H9 (cell line): ENCODE data around the gene CACNG8. TPM values are rescaled to one million over a fixed set of nuclear protein-coding genes. Genes with fewer than 3 reads are reported as not detected.
A peak's percentile ranks its signal among the peaks of the same experiment; 100 is the strongest.

Experiments
- DNase-seq: peaks from one replicate; pipeline ENCODE4 v3.0.0-alpha.2; 2017
- H2AFZ ChIP-seq: one replicate; pipeline ENCODE4 v1.6.1; 2013; ENCODE audit warnings: mild to moderate bottlenecking, low read length, control low read depth, moderate library complexity
- H2AK5ac ChIP-seq: 2 replicates; pipeline ENCODE4 v1.6.1; 2013; ENCODE audit warnings: low read length, control low read depth, mixed read lengths; ENCODE audit not compliant: insufficient read length
- H2BK120ac ChIP-seq: one replicate; pipeline ENCODE4 v1.6.1; 2013; ENCODE audit warnings: low read depth, mild to moderate bottlenecking, low read length, control low read depth, inconsistent platforms; ENCODE audit not compliant: poor library complexity, severe bottlenecking
- H2BK12ac ChIP-seq: 2 replicates; pipeline ENCODE4 v1.6.1; 2013; ENCODE audit warnings: low read length, control low read depth, mixed read lengths, low read depth; ENCODE audit not compliant: insufficient read length
- H2BK15ac ChIP-seq: 2 replicates; pipeline ENCODE4 v1.6.1; 2013; ENCODE audit warnings: low read depth, low read length, control low read depth
- H2BK20ac ChIP-seq: one replicate; pipeline ENCODE4 v1.6.1; 2013; ENCODE audit warnings: low read depth, mild to moderate bottlenecking, low read length, control low read depth, inconsistent platforms; ENCODE audit not compliant: poor library complexity, severe bottlenecking
- H2BK5ac ChIP-seq: 2 replicates; pipeline ENCODE4 v1.6.1; 2013; ENCODE audit warnings: low read length, control low read depth, mixed read lengths; ENCODE audit not compliant: insufficient read length
- H3K14ac ChIP-seq: 2 replicates; pipeline ENCODE4 v1.6.1; 2013; ENCODE audit warnings: low read length, control low read depth; ENCODE audit not compliant: insufficient read depth
- H3K18ac ChIP-seq: 2 replicates; pipeline ENCODE4 v1.6.1; 2013; ENCODE audit warnings: low read depth, mild to moderate bottlenecking, mixed read lengths, low read length, control low read depth; ENCODE audit not compliant: insufficient read length
- H3K23ac ChIP-seq: 2 replicates; pipeline ENCODE4 v1.6.1; 2013; ENCODE audit warnings: low read length, control low read depth, mixed read lengths, low read depth; ENCODE audit not compliant: insufficient read length
- H3K23me2 ChIP-seq: 2 replicates; pipeline ENCODE4 v1.6.1; 2013; ENCODE audit warnings: low read depth, mild to moderate bottlenecking, mixed read lengths, low read length, control low read depth; ENCODE audit not compliant: insufficient read length, poor library complexity, severe bottlenecking
- H3K27ac ChIP-seq: 2 replicates; pipeline ENCODE4 v1.5.1; 2013; ENCODE audit warnings: low read length, control low read depth, mixed read lengths, low read depth; ENCODE audit not compliant: insufficient read length
- H3K27me3 ChIP-seq: 2 replicates; pipeline ENCODE4 v1.6.1; 2013; ENCODE audit warnings: low read length, control low read depth, inconsistent platforms; ENCODE audit not compliant: insufficient read depth
- H3K4ac ChIP-seq: 2 replicates; pipeline ENCODE4 v1.6.1; 2013; ENCODE audit warnings: low read depth, mild to moderate bottlenecking, control low read depth, inconsistent platforms, low read length, moderate library complexity
- H3K4me1 ChIP-seq: 2 replicates; pipeline ENCODE4 v1.6.1; 2013; ENCODE audit warnings: low read length, control low read depth, inconsistent platforms; ENCODE audit not compliant: insufficient read depth
- H3K4me2 ChIP-seq: 2 replicates; pipeline ENCODE4 v1.6.1; 2013; ENCODE audit warnings: low read length, control low read depth, mixed read lengths; ENCODE audit not compliant: insufficient read length, insufficient read depth
- H3K56ac ChIP-seq: 2 replicates; pipeline ENCODE4 v1.6.1; 2013; ENCODE audit warnings: low read depth, mild to moderate bottlenecking, mixed read lengths, low read length, control low read depth; ENCODE audit not compliant: insufficient read length
- H3K79me1 ChIP-seq: 2 replicates; pipeline ENCODE4 v1.6.1; 2013; ENCODE audit warnings: low read depth, mild to moderate bottlenecking, moderate library complexity, low read length, control low read depth, inconsistent platforms; ENCODE audit not compliant: insufficient read depth, poor library complexity, severe bottlenecking
- H3K79me2 ChIP-seq: 2 replicates; pipeline ENCODE4 v1.6.1; 2013; ENCODE audit warnings: low read length, control low read depth, inconsistent platforms; ENCODE audit not compliant: insufficient read depth
- H3K9ac ChIP-seq: 2 replicates; pipeline ENCODE4 v1.6.1; 2013; ENCODE audit warnings: low read length, control low read depth, mixed read lengths; ENCODE audit not compliant: insufficient read length; ENCODE audit errors: extremely low read depth
- H3K9me3 ChIP-seq: one replicate; pipeline ENCODE4 v1.6.1; 2013; ENCODE audit warnings: low read depth, low read length, inconsistent platforms; ENCODE audit not compliant: control insufficient read depth
- H3T11ph ChIP-seq: one replicate; pipeline ENCODE4 v1.6.1; 2013; ENCODE audit warnings: mild to moderate bottlenecking, low read length, control low read depth, inconsistent platforms
- H4K20me1 ChIP-seq: one replicate; pipeline ENCODE4 v1.6.1; 2013; ENCODE audit not compliant: control insufficient read depth, insufficient read length, insufficient read depth
- H4K5ac ChIP-seq: 2 replicates; pipeline ENCODE4 v1.6.1; 2013; ENCODE audit warnings: low read depth, mild to moderate bottlenecking, mixed read lengths, low read length, control low read depth; ENCODE audit not compliant: insufficient read length
- H4K8ac ChIP-seq: replicated peaks from 2 replicates; pipeline ENCODE4 v1.6.1; 2013; ENCODE audit warnings: low read length, control low read depth, mixed read lengths, low read depth; ENCODE audit not compliant: insufficient read length
- H4K91ac ChIP-seq: 2 replicates; pipeline ENCODE4 v1.6.1; 2013; ENCODE audit warnings: low read depth, mild to moderate bottlenecking, moderate library complexity, mixed read lengths, low read length, control low read depth; ENCODE audit not compliant: insufficient read length
- H3K27ac Mint-ChIP-seq, 3 experiments: 2 replicates in 2 of 3; 3 replicates in 1 of 3; pipeline ENCODE4 v1.8.0; 2020 to 2021; ENCODE audit warnings: mixed read lengths in 3 of 3, mild to moderate bottlenecking in 1 of 3, moderate library complexity in 1 of 3
- H3K27me3 Mint-ChIP-seq: 2 replicates; pipeline ENCODE4 v1.8.0; 2021; ENCODE audit warnings: low read depth, mild to moderate bottlenecking, moderate library complexity, mixed read lengths
- H3K36me3 Mint-ChIP-seq, 3 experiments: 2 replicates in 2 of 3; 3 replicates in 1 of 3; pipeline ENCODE4 v1.8.0; 2020 to 2021; ENCODE audit warnings: low read depth in 3 of 3, mixed read lengths in 3 of 3; ENCODE audit not compliant: insufficient read depth in 1 of 3
- H3K4me1 Mint-ChIP-seq, 2 experiments: 2 replicates each; pipeline ENCODE4 v1.8.0; 2020; ENCODE audit warnings: mixed read lengths in 2 of 2
- H3K4me3 Mint-ChIP-seq, 2 experiments: 2 replicates in 1 of 2; 3 replicates in 1 of 2; pipeline ENCODE4 v1.8.0; 2020 to 2021; ENCODE audit warnings: mild to moderate bottlenecking in 2 of 2, mixed read lengths in 2 of 2, moderate library complexity in 1 of 2
- H3K9me3 Mint-ChIP-seq, 2 experiments: 2 replicates in 1 of 2; 3 replicates in 1 of 2; pipeline ENCODE4 v1.8.0; 2020; ENCODE audit warnings: mild to moderate bottlenecking in 2 of 2, mixed read lengths in 2 of 2, moderate library complexity in 1 of 2
- WGBS: extraction: QIAGEN DNeasy Blood & Tissue Kit; methylation state at CpG from one replicate; pipeline ENCODE4 v1.1.7; 2013; ENCODE audit warnings: missing lambda C conversion rate, low lambda C conversion rate, mixed read lengths; ENCODE audit not compliant: insufficient read length; ENCODE audit errors: extremely low coverage; 5-methylcytosine and 5-hydroxymethylcytosine counted together
- total RNA-seq: library from RNA; stranded (reverse); gene quantifications from 2 replicates; pipeline ENCODE4 v1.2.1, GENCODE V29; 2021
- TF ChIP-seq, protein P1 (sequence below): fragments of 200-600 bp; sonication (generic); conservative IDR thresholded peaks from 3 replicates; pipeline ENCODE4 v1.8.0; 2021; ENCODE audit warnings: antibody characterized with exemption, mild to moderate bottlenecking

The CACNG8 gene
- total RNA-seq, 1 experiment from 2014 or later: 7.1 TPM

DNA sequence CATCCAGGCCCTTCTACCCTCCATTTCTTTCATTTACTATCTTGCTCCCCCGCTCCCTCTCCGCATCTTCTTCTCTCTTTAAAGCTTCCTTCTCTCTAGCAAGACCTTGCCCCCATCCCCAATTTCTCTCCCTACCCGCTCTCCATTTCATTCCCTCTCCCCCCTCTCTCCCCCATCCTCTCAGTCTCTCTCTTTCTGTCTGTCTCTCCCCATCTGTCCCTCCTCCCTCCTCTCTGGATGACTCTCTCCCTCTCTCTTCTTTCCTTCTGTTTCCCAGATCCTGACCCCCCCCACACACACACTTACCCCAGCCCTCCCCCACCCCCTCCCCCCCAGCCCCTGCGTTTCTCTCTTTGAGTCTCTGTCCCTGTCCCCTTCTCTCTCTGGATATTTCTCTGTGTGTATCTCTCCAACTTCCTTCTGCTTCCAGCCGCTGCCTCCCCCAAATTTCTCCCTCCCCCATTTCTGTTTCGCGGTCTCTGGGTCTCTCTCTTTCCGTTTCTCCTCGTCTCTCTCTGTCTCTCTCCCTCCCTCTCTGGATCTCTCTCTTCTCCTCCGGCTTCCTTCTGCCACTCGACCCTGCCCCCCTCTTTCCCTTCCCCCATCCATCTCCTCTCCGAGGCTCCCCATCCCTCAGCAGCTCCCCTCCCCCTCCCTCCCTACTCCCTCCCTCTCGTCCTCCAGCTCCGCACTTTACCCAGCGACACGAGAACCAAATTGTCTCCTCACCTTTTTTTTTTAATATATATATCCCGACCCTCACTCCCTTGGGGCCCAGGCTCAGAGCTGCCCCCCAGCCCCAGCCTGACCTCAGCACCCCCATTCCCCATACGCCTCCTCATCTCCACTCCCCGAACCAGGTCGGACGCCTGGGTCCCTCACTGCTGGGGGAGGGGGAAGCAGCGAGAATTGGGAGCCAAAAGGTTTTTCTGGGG, 3.6 kb upstream of the CACNG8 start:
- Histone ChIP-seq H4K20me1 (no peaks in the 10 kb centered on the region), H3K23ac (no peak overlapping the region), H3K23me2 (peaks cover 44% of the 10 kb centered on the region), H3K4ac (no peak overlapping the region), H2BK5ac (no peak overlapping the region), H3K56ac (no peak overlapping the region), H2BK120ac (no peak overlapping the region), H3K79me1 (no peaks in the 10 kb centered on the region), H2BK12ac (no peak overlapping the region), H3K18ac (peak overlapping the region; percentile 57), H2AK5ac (no peak overlapping the region), H2BK20ac (no peak overlapping the region), H2AFZ (no peak overlapping the region), H4K8ac (no peak overlapping the region), H2BK15ac (no peak overlapping the region), H3T11ph (no peak overlapping the region), H3K4me1 (peaks cover 5% of the 10 kb centered on the region), H4K5ac (no peak overlapping the region), H3K4me2 (peak overlapping the region; percentile 99), H3K27ac (no peak overlapping the region), H4K91ac (no peak overlapping the region), H3K14ac (no peak overlapping the region), H3K9me3 (no peaks in the 10 kb centered on the region), H3K79me2 (no peaks in the 10 kb centered on the region), H3K9ac (no peak overlapping the region), H3K27me3 (no peaks in the 10 kb centered on the region; the same call in 1 of the 2 replicates)
- TF ChIP-seq, protein P1, sequence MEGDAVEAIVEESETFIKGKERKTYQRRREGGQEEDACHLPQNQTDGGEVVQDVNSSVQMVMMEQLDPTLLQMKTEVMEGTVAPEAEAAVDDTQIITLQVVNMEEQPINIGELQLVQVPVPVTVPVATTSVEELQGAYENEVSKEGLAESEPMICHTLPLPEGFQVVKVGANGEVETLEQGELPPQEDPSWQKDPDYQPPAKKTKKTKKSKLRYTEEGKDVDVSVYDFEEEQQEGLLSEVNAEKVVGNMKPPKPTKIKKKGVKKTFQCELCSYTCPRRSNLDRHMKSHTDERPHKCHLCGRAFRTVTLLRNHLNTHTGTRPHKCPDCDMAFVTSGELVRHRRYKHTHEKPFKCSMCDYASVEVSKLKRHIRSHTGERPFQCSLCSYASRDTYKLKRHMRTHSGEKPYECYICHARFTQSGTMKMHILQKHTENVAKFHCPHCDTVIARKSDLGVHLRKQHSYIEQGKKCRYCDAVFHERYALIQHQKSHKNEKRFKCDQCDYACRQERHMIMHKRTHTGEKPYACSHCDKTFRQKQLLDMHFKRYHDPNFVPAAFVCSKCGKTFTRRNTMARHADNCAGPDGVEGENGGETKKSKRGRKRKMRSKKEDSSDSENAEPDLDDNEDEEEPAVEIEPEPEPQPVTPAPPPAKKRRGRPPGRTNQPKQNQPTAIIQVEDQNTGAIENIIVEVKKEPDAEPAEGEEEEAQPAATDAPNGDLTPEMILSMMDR: no peak
- H3K27me3 Mint-ChIP-seq: peaks cover 62% of the 10 kb centered on the region
- WGBS: no CpG with 5 or more reads among the region's 22 CpGs
- no peaks in the 10 kb centered on the region for H3K9me3 Mint-ChIP-seq
- H3K4me3 Mint-ChIP-seq: peak overlapping the region; percentile 64 to 94
- peak overlapping the region in 2 of 3 experiments; percentile 95 to 99; a peak in 5 of 7 replicates for H3K27ac Mint-ChIP-seq
- peaks cover 4 to 10% (median 6%) of the 10 kb centered on the region in 3 experiments; a peak in 6 of 7 replicates for H3K36me3 Mint-ChIP-seq
- DNase-seq: peak; percentile 65
- peaks cover 50 to 65% of the 10 kb centered on the region in 2 experiments for H3K4me1 Mint-ChIP-seq
